Thoracic aorta (tissue), 2 donors: ENCODE data around the gene TKT. TPM values are rescaled to one million over a fixed set of nuclear protein-coding genes. Genes with fewer than 3 reads are reported as not detected.

ENCODE experiments used
- ATAC-seq: fragments of 150-250 bp; one replicate; pipeline ENCODE4 v1.8.0; 2017; ENCODE audit warnings: low read depth; ENCODE audit not compliant: insufficient number of reproducible peaks, low FRiP score
- DNase-seq: peaks from one replicate; pipeline ENCODE4 v3.0.0-alpha.2; 2020; ENCODE audit warnings: low spot score
- H3K27ac ChIP-seq, 2 donors: fragments of 200-600 bp; sonication (generic); 1 replicate in 1 of 2; 2 replicates in 1 of 2; pipeline ENCODE4 v1.5.1; 2016; ENCODE audit warnings: mild to moderate bottlenecking in 2 of 2, moderate library complexity in 2 of 2
- H3K27me3 ChIP-seq: fragments of 200-600 bp; sonication (generic); replicated peaks from 2 replicates; pipeline ENCODE4 v1.6.0; 2016; ENCODE audit warnings: mild to moderate bottlenecking; ENCODE audit not compliant: insufficient read depth
- H3K36me3 ChIP-seq: fragments of 200-600 bp; sonication (generic); one replicate; pipeline ENCODE4 v1.5.1; 2016
- H3K4me1 ChIP-seq, 2 donors: fragments of 200-600 bp; sonication (generic); 1 replicate in 1 of 2; 2 replicates in 1 of 2; pipeline versions ENCODE4 v1.5.1 to v1.6.0; 2016; ENCODE audit warnings: low read depth in 2 of 2, mild to moderate bottlenecking in 1 of 2; ENCODE audit not compliant: control insufficient read depth in 1 of 2
- H3K4me3 ChIP-seq: fragments of 200-600 bp; sonication (generic); 2 replicates; pipeline ENCODE4 v1.5.1; 2016; ENCODE audit warnings: mild to moderate bottlenecking
- H3K9me3 ChIP-seq: fragments of 200-600 bp; sonication (generic); 2 replicates; pipeline ENCODE4 v1.5.1; 2016
- CTCF ChIP-seq: fragments of 200-600 bp; sonication (generic); IDR thresholded peaks from one replicate; pipeline ENCODE4 v1.5.1; 2019; ENCODE audit warnings: antibody characterized with exemption
- total RNA-seq, 2 donors: library from RNA; depleted of rRNA; stranded (reverse); fragments of >200 nt; gene quantifications; one replicate each; pipeline versions ENCODE4 v1.1.0 to v1.2.3, GENCODE V29; 2016

TKT gene
- total RNA-seq, 2 donors from 2014 or later: 138 to 240 TPM

DNA sequence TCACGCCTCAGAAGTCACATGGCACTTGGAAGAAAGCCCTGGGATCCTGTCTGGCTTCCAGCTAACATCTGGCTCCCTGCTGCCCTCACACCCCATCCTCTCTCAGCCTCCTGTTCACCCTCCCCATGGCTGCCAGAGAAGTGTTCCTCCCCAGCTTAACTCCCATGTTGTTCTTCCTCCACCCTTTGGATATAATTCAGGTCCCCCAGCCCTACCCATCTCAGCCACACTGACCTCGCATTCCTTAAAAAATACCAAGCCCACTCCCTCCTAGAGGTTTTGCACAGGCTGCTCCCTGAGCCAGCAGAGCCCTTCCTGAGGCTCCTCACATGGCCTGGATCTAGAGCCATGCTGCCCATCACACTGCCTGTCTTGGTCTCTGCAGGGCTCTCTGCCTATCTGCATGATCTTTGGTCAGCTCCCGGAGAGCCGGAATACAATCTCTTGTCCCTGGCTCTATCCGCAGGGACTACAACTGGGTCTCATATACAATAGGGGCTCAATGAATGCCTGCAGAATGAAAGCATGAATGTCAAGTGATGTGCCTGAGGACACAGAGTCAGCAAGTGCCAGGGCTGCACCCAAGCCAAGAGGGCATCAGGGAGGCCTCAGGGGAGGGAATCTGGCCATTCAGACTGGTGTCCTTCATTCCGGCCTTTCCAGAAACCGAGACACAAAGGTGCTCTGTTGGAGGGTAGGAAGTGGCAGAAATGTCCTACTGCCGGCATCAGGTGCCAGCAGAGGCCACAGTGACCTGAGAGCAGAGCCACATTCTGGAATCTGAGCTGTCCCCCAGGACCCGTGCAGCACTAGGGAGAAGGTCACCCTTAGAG is 3.8 kb upstream of the TKT start:
- Histone ChIP-seq H3K27ac (no peak overlapping the region), H3K4me3 (no peak overlapping the region), H3K9me3 (no peaks in the 10 kb centered on the region), H3K27me3 (no peaks in the 10 kb centered on the region), H3K36me3 (no peaks in the 10 kb centered on the region), H3K4me1 (peaks cover 0 to under 1% of the 10 kb centered on the region in 2 donors)
- DNase-seq (no peak), ATAC-seq (no peak)
- TF ChIP-seq CTCF: no peak

- no peak overlapping the region for H3K4me3 ChIP-seq
- H3K27ac ChIP-seq: no peak overlapping the region
- H3K4me1 ChIP-seq: peaks cover 4 to 9% of the 10 kb centered on the region in 2 donors
- DNase-seq (no peak), ATAC-seq (no peak)
- no peaks in the 10 kb centered on the region for H3K9me3 ChIP-seq
- TF ChIP-seq CTCF: no peak
- no peaks in the 10 kb centered on the region for H3K36me3 ChIP-seq
- no peaks in the 10 kb centered on the region for H3K27me3 ChIP-seq
These were observed 3.0 kb upstream of the TKT start for GRCh38 chr3:53258600-53259426.

GRCh38 chr3:53257465-53257864 is 1.6 kb upstream of the TKT start:
- Histone ChIP-seq H3K9me3 (no peaks in the 10 kb centered on the region), H3K36me3 (no peaks in the 10 kb centered on the region), H3K27me3 (no peaks in the 10 kb centered on the region), H3K4me1 (peaks cover 16 to 22% of the 10 kb centered on the region in 2 donors), H3K4me3 (no peak overlapping the region), H3K27ac (no peak overlapping the region)
- no peak for ATAC-seq
- no peak for DNase-seq
- no peak for TF ChIP-seq CTCF

GRCh38 chr3:53256704-53257055 is 858 bp upstream of the TKT start:
- Histone ChIP-seq H3K27ac (no peak overlapping the region), H3K4me3 (no peak overlapping the region), H3K36me3 (no peaks in the 10 kb centered on the region), H3K4me1 (peaks cover 17 to 29% of the 10 kb centered on the region in 2 donors), H3K9me3 (no peaks in the 10 kb centered on the region), H3K27me3 (no peaks in the 10 kb centered on the region)
- TF ChIP-seq CTCF: no peak
- ATAC-seq: no peak
- DNase-seq: no peak

- H3K36me3 ChIP-seq: no peaks in the 10 kb centered on the region
- TF ChIP-seq CTCF: no peak
- ATAC-seq (peak; percentile 7), DNase-seq (no peak)
- peak overlapping the region; percentile 79 for H3K4me3 ChIP-seq
- H3K9me3 ChIP-seq: no peaks in the 10 kb centered on the region
- peaks cover 28 to 42% of the 10 kb centered on the region in 2 donors for H3K4me1 ChIP-seq
- peak overlapping the region; percentile 76 to 85 for H3K27ac ChIP-seq
- no peaks in the 10 kb centered on the region for H3K27me3 ChIP-seq
These were observed 423 bp downstream of the TKT start for GRCh38 chr3:53255423-53255774.
